ENCODE results near the gene RSAD1.

RSAD1 gene

DNA sequence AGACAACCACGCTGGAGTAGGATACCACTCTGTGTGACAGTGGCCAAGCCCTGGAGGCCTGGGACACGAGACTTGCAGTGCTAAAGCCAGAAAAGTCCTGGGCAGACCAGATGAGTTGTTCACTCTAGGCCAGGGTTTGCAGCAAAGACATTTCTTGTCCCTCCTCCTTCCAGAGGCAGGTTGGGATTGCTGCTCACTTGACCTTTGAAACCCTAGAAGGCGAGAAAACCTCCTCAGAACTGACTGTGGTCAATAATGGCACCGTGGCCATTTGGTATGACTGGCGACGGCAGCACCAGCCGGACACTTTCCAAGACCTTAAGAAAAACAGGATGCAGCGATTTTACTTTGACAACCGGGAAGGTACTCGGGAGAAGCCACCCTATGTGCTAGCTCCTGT lies 44.1 kb downstream of the RSAD1 start:
- no peak for DNase-seq

DNA sequence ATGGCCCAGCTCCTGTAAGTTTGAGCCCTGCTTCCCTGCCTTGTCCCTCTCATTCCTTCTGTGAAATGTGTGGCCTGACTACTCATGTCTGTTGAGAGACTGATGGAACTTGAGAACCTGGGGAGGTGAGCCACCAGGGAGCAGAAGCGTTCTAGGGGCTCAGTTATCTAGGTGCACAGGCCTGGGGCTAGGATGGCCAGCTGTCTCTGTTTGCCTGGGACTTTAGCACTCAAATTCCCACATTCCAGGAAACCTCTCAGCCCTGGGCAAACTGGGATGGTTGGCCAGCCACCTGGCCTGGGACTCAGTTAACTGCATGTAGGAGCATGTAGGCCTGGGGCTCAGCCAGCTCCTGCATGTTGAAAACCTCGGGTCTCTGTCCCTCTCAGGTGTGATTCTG lies 44.5 kb downstream of the RSAD1 start:
- no peak for DNase-seq

DNA sequence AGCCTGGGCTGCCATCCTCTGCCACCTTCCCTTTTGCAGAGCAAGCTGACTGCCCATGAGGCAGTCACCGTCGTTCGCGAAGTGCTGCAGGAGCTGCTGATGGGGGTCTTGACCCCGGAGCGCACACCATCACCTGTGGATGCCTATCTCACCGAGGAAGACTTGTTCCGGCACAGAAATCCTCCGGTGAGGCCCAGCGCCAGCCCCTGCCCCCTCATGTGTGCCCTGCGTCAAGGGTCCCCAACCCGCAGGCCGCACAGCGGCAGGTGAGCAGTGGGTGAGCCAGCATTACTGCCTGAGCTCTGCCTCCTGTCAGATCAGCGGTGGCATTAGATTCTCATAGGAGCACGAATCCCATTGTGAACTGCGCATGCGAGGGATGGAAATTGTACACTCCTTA lies 46.2 kb downstream of the RSAD1 start:
- DNase-seq, result no peak

DNA sequence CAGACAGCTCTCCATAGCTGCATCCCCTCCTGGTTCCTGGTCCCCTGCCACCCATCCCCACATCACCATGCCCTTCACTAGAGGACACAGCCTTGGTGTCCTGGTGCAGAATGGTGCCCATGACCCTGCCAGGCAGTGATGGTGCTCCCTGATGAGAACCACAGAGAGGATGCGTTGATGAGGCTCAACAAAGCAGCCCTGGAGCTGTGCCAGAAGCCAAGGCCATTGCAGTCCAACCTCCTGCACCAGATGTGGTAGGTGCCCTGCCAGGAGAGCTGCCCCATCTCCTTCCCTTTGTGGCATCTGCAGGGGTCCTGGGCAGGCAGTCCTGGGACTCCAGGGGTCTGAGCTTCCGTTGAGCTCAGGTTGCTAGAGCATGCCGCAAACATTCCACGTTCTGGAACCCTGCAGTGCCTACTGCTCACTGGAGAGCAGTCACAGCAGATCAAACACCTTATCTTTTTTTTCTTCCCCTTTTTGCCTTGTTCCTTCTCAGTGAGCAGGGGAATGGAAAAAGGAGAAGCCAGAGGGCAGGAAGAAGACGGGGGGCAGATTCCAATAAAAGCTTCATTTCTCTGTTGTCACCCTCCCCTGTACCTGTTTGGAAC lies 48.6 kb downstream of the RSAD1 start:
- DNase-seq, result no peak

DNA sequence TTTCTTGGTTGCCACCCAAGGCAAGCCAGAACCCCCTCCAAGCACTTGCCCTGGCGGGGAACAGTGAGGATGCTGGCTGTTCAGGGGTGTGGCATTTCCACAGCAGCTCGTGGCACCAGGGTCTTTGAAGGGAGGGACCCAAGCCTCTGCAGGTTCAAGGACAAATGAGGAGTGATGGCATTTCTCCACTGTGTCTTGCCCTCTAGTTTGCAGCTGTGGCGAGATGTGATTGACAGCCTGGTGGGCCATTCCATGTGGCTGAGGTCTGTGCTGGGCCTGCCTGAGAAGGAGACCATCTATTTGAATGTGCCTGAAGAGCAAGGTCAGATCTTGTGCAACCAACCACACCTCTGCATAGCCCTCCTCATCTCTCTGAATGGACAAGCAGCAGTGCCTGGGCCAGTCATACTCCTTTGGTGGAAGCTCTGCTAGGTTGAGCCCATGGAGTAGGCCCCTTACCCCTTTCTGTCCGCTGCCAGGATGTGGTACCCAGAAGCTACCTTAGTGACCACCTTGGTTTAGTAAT lies 49.4 kb downstream of the RSAD1 start:
- DNase-seq, result no peak

DNA sequence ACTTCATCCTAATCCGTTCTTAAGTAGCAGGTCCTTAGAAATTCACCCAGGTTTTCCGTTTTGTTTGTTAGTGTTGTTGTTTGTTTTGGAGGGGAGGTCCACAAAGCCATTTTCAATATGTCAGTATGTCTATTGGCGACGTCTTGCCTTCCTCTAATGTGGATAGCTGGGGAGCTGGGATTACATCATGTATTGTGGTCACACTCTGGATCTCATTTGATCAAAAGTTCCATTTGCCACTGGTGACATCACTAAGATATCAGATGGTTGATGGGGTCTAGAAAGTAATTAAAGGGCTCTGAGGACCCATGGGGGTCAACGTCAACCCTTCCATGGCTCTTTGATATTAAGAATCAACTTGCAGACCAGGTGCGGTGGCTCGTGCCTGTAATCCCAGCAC lies 51.2 kb downstream of the RSAD1 start:
- DNase-seq, result no peak

DNA sequence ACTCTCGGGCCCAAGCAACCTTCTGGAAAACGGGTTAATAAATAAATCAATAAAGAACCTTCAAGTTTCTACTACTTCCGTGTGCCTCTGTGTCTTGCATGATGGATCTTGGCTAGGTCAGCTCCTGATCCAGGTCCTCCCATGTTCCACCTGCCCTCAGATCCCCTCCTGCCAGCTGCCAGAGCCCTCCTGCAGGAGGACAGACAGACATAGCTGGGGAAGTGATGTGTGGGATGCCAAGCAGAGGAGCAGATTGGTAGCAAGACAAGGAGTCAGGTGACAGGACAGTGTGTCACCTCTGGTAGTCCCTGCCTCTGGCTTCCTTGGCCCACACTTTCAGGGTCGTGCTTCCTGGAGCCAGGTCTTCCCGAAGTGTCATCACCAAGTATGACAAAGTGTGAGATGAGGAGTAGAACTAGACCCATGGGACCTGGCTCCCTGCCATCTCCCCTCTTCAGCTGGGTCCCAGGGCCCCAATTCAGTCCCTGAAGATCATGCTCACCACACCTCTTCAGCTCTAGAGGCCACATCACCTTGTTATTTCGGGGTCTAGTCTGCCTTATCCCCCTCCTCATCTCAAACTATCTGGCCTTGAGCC lies 52.9 kb downstream of the RSAD1 start:
- DNase-seq, result no peak

DNA sequence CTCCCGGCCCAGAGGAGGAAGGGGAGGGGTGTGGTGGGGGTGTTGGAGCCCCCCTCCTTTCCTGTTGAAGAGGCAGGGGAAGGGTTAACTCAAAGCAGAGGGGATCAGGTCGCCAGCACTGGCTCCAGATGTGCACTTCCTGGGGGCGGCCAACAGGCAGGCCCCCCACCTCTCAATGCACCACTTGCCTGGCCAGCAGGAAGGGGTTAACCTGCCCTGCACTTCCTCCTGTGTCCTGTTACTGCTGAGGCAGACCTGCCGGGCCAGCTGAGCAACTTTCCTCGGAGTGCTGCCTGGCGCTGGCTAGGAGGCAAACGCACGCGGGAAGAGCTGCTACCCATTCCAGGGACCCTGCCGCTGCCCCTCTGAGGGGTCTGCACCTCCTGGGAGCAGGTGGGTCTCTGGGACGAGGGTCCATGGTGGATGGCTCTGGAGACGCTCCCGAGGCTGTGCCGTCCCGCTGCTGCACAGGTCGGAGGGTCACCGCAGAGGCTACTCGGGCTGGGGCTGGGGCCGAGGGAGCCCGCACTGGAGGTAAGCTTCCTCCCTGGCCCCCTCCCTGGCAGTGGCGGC lies 53.9 kb downstream of the RSAD1 start, which contains the start of gene EPN3:
Gene EPN3, plus strand, starts transcription at position 284 of the 573 bp plus-strand sequence. CDS start 3,822 bp downstream, outside the sequence.
- DNase-seq, result no peak

DNA sequence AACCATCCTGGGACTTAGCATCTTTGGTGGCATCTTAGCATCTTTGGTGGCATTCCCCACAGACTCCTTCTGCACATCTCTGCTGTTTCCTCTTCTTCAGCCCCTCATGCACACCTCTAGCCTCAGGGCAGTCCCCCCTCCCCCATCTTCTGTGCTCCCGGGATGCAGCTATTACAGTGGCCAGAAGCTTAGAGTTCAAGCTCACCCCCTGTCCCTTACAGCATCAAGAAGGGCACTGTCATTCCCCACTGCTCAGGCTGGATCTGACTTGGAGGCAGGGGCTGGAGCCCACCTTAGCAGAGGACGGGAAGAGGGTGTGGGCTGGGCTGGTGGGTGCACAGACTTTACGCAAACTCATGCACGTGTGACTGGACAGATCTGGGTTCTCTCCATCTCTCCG lies 54.5 kb downstream of the RSAD1 start:
- DNase-seq, result no peak

DNA sequence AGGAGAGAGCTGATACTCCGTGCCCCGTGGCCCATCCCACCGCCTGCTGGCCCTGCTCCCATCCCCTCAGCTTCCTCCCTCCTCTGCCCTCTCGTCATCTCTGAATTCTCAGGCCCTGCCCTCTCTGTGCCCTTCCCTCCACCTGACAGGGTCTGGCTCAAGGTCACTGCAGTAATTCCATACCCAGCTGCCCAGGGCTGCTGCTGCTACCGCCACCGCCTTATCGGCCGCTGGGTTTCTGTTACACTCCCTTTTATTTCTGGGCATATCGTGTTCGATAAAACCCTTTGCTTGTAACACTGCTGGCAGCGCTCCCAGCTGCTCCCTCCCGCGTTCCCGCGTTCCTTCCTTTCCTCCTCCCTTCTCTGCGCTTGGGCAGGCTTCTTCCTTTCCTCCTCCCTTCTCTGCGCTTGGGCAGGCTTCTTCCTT lies 55.1 kb downstream of the RSAD1 start:
- DNase-seq, result no peak

DNA sequence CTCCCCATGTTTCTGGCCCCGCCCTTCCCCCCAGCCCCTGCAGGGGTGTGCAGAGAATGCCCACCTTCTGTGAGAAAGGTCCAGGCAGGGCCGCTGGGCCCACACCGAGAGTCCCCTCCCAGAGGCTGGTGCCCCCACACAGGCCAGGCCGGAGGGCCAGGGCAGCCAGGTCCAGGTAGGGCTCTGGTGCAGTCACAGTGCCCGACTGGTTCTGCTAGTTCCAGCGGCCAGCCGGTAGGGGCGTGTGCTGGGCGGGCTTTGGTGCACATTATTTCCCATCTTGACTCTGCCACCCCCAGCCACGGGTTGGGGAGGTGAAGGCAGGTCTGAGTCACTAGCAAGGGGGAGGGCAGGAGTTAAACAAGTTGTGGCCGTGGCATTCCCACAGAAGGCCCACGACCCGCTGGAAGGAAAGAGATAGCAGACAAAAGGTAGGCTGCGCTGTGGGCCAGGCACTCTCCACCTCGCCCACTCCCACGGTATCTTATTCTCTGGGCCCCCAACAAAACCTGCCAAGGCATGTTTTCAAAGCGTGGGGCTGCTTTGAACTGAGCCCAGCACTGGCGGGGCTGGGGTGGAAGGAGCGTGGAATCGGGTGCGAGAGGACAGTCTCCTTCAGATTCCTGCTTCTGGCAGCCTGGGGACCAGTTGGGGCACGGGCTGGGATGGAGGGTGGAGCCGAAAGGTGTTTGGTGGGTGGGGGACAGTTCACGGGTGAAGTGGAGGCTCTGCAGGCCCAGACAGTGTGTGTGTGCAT lies 55.7 kb downstream of the RSAD1 start:
- DNase-seq, result no peak

DNA sequence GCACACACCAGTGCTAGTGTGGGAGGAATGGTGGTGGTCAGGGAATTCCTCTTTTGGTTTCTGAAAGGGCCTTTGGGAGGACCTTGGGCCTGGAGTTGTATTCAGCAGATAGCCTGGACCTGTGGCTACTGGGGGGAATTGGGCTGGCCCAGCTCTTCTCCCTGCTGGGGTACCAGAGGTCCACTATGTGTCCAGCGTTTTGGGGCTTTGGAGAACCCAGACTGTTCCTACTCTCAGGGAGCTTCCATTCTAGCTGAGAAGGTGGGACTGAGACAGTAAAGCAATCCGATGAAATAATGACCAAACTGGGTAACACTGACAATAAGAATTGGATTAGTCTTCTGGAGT lies 56.3 kb downstream of the RSAD1 start:
- no peak for DNase-seq

DNA sequence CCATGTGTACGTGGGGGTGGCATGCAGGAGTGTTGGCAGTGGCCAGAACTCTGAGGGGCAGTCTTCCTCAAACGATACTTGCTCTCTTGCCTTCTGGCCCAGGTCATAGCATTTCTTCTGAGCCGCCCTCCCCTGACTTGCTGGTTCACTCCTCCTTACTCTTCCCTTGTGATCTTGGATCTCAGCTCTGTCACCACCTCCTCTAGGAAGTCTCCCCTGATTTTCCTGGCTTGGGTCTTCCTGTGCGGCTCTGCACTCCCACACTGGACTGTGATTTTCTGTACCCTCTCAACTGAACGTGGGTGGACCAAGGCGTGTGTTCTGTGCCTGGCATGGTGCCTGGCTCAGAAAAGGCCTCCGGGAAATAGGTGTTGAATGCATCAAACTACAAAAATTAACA lies 56.7 kb downstream of the RSAD1 start:
- no peak for DNase-seq

All from amniotic stem cell (primary cell).